Testis (tissue), 3 donors: ENCODE data around the gene NFIX. TPM values are rescaled to one million over a fixed set of nuclear protein-coding genes. Genes with fewer than 3 reads are reported as not detected.

Experiments used
- DNase-seq: peaks from one replicate; pipeline ENCODE4 v3.0.0-alpha.2; 2019
- H3K27ac ChIP-seq, 2 donors: fragments of 200-600 bp; sonication (generic); one replicate each; pipeline ENCODE4 v1.5.1; 2019
- H3K27me3 ChIP-seq: fragments of 200-600 bp; sonication (generic); one replicate; pipeline ENCODE4 v1.5.1; 2019
- H3K36me3 ChIP-seq: fragments of 200-600 bp; sonication (generic); one replicate; pipeline ENCODE4 v1.5.1; 2017; ENCODE audit warnings: low read depth; ENCODE audit errors: missing control alignments
- H3K4me1 ChIP-seq: fragments of 200-600 bp; sonication (generic); one replicate; pipeline ENCODE4 v1.5.1; 2019
- H3K4me3 ChIP-seq, 2 donors: fragments of 200-600 bp; sonication (generic); one replicate each; pipeline ENCODE4 v1.5.1; 2017 to 2019
- H3K9me3 ChIP-seq: fragments of 200-600 bp; sonication (generic); one replicate; pipeline ENCODE4 v1.5.1; 2017
- CTCF ChIP-seq, 3 experiments: fragments of 450-650 bp in 2 of 3; fragments of 200-600 bp in 1 of 3; sonication (generic) in 1 of 3; IDR thresholded peaks; one replicate each; pipeline ENCODE4 v1.5.1; 2016 to 2019; ENCODE audit warnings: antibody characterized with exemption in 3 of 3, mild to moderate bottlenecking in 2 of 3, moderate library complexity in 1 of 3
- POLR2A ChIP-seq: fragments of 450-650 bp; IDR thresholded peaks from one replicate; pipeline ENCODE4 v1.6.1; 2017; ENCODE audit warnings: antibody characterized with exemption, mild to moderate bottlenecking, moderate library complexity
- WGBS, 2 donors: methylation state at CpG; one replicate each; pipeline ENCODE4 v1.1.5; 2018; 5-methylcytosine and 5-hydroxymethylcytosine counted together
- intact Hi-C: fragments of 100-400 bp; cut with DNase I; formaldehyde crosslinking; loops from one replicate; pipeline ENCODE4 v1.15.1; 2023; ENCODE audit warnings: low total_unique reads
- polyA plus RNA-seq: library from polyadenylated mRNA; stranded (reverse); fragments of 350-450 nt; fragmentation: Illumina TruSeq; extraction: RNeasy Lipid Tissue Mini Kit (QIAGEN cat#74804); gene quantifications from one replicate; pipeline ENCODE4 v1.2.3, GENCODE V29; 2014; ENCODE audit warnings: low read depth, low replicate concordance; ENCODE audit not compliant: insufficient read depth
- total RNA-seq, 2 donors: library from RNA; depleted of rRNA; stranded (reverse); fragments of >200 nt; gene quantifications; one replicate each; pipeline ENCODE4 v1.2.3, GENCODE V29; 2016

Gene NFIX
- total and polyA plus RNA-seq, 3 donors from 2014 or later = 47.4 to 62.4 (median 51.7) TPM

DNA sequence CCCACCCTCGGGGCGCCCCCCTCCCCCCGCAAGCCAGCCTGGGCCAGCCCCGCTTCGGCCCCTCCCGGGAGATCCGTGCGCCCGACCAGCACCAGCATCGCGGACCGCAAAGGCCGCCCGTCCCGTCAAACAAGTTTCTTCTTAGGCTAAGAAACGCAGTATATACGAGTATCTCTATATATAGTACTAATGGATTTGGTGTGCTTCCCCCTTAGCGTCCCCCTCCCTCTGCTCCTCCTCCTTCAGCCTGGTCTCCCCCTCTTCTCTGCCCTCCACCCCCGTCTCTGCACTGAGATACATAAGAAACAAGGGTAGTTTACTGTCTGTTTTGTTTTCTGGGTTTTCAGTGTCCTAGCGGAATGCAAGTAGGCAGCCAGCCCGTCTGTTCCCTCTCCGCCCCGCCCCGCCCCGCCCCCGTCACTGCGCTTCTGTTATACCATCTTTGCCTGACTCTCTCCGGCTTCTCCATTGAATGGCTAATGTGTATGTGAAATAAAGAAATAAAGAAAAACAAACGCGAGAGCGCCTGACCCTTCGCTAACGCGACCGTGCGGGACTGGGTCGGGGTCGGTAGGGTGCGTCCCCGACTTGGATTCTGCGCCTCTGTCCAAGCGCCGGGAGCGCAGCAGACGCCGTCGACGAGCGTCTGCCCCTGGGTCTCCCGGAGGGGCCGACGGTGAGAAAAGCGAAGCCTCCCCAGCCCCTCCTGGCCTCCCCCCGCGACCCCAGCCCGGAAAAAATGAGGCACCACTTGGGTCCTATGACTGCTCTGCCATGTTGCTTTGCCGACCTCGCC is 103.2 kb downstream of the NFIX start:
- 28 to 39% methylated on average over 36 to 53 of the region's 58 CpGs for WGBS, 2 donors
- DNase-seq = no peak
- intact Hi-C loops = no loop called here
- Histone ChIP-seq H3K4me3 (peak overlapping the region; percentile 41 to 58), H3K36me3 (no peaks in the 10 kb centered on the region), H3K4me1 (peaks cover 28% of the 10 kb centered on the region), H3K9me3 (no peaks in the 10 kb centered on the region), H3K27ac (peak overlapping the region; percentile 75 to 86), H3K27me3 (no peaks in the 10 kb centered on the region)
- TF ChIP-seq POLR2A (no peak), CTCF (IDR thresholded peaks at IDR 0.05) (no peak)

DNA sequence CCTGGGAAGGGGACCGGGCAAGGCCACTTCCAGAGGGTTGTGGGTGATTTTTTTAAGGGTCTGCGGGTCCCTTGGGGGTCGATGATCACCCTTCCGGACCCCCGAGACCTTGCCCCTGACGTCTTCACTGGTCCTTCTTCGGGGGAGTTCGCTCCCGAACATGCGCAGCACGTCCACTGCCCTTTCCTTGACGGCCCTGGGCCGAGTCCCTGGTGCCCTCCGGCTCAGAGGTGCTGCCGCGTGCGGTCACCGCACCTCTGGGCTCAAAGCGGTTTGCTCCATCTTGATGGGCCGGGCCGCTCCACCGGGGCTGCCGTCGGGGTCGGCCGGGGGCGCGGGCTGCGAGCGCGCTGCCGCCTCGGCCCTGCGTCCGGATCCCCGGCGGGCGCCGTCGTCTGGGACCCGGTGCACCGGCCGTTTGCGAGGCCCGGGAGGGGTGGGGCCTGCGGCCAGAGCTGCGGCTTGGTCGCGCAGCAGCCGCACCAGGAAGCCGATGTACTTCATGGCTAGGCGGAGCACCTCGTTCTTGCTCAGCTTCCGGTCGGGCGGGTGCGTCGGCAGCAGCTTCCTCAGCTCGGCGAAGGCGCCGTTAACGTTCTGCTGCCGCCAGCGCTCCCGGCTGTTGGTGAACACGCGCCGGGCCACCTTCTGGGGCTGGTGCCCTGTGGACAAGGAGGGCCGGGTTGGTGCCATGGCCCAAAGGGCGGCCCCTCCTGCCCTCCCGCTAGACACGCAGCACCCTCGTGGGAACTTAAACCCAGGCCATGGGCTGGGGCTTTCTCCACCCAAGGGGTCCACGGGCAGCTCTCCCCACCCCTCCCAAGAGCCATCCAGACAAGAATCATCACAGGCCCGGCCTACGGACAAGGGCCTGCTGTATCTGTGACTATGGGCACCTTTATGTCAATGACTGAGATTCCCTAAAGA is 104.1 kb downstream of the NFIX start:
- peaks cover 22% of the 10 kb centered on the region for H3K4me1 ChIP-seq
- no peak for TF ChIP-seq POLR2A
- no peak for TF ChIP-seq CTCF (IDR thresholded peaks at IDR 0.05)
- H3K27ac ChIP-seq = peak overlapping the region; percentile 75 to 86
- no peaks in the 10 kb centered on the region for H3K36me3 ChIP-seq
- intact Hi-C loops = no loop called here
- H3K27me3 ChIP-seq = no peaks in the 10 kb centered on the region
- peak; percentile 67 for DNase-seq
- H3K4me3 ChIP-seq = peak overlapping the region; percentile 41 to 58
- WGBS, 2 donors = 32 to 52% methylated on average over 5 to 69 of the region's 77 CpGs
- no peaks in the 10 kb centered on the region for H3K9me3 ChIP-seq

DNA sequence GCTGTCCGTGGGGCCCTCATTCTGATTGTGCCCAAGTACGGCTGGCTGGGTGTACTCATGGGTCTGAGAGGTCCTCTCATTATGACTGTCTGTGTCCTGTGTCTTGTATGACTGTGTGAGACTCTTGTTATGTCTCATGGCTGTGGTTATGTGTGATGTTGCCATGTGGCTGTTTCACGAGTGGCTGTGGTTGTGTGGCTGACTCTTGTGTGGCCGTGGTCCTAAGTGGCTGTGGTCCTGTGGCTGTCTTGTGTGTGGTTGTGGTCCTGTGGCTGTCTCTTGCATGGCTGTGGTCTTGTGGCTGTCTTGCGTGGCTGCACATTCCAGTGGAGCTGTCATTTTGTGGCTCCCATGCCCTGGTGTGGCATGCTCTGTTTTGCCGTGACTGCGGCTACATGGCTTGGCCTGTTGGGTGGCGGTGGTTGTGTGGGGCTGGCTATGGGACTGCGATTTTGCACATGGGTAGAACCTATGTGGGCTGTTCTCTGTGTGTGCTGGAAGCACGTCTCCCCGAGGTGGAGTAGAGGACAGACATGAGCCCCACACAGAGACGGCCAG is 104.8 kb downstream of the NFIX start:
- Histone ChIP-seq H3K4me3 (peak overlapping the region in 1 of 2 donors; percentile 58), H3K27ac (peak overlapping the region; percentile 31 to 86), H3K27me3 (no peaks in the 10 kb centered on the region), H3K4me1 (peaks cover 22% of the 10 kb centered on the region), H3K9me3 (no peaks in the 10 kb centered on the region), H3K36me3 (no peaks in the 10 kb centered on the region)
- TF ChIP-seq CTCF (IDR thresholded peaks at IDR 0.05) (no peak), POLR2A (no peak)
- DNase-seq = no peak
- intact Hi-C loops = no loop called here
- 77 to 84% methylated on average over 11 to 12 of the region's 12 CpGs for WGBS, 2 donors

GRCh38 chr19:13100841-13101589 is 105.7 kb downstream of the NFIX start:
- H3K9me3 ChIP-seq = no peaks in the 10 kb centered on the region
- no peaks in the 10 kb centered on the region for H3K27me3 ChIP-seq
- H3K27ac ChIP-seq = no peak overlapping the region
- 76 to 78% methylated on average over 12 to 18 of the region's 18 CpGs for WGBS, 2 donors
- H3K36me3 ChIP-seq = no peaks in the 10 kb centered on the region
- no peak for DNase-seq
- intact Hi-C loops = no loop called here
- H3K4me3 ChIP-seq = no peak overlapping the region
- TF ChIP-seq POLR2A (no peak), CTCF (IDR thresholded peaks at IDR 0.05) (no peak)
- peaks cover 22% of the 10 kb centered on the region for H3K4me1 ChIP-seq
